H9 (cell line): Measurements from ENCODE around the gene MGLL. TPM values are rescaled to one million over a fixed set of nuclear protein-coding genes. Genes with fewer than 3 reads are reported as not detected.

Experiments
- DNase-seq: peaks from one replicate; pipeline ENCODE4 v3.0.0-alpha.2; 2017
- H2AFZ ChIP-seq: one replicate; pipeline ENCODE4 v1.6.1; 2013; ENCODE audit warnings: mild to moderate bottlenecking, low read length, control low read depth, moderate library complexity
- H2AK5ac ChIP-seq: 2 replicates; pipeline ENCODE4 v1.6.1; 2013; ENCODE audit warnings: low read length, control low read depth, mixed read lengths; ENCODE audit not compliant: insufficient read length
- H2BK120ac ChIP-seq: one replicate; pipeline ENCODE4 v1.6.1; 2013; ENCODE audit warnings: low read depth, mild to moderate bottlenecking, low read length, control low read depth, inconsistent platforms; ENCODE audit not compliant: poor library complexity, severe bottlenecking
- H2BK12ac ChIP-seq: 2 replicates; pipeline ENCODE4 v1.6.1; 2013; ENCODE audit warnings: low read length, control low read depth, mixed read lengths, low read depth; ENCODE audit not compliant: insufficient read length
- H2BK15ac ChIP-seq: 2 replicates; pipeline ENCODE4 v1.6.1; 2013; ENCODE audit warnings: low read depth, low read length, control low read depth
- H2BK20ac ChIP-seq: one replicate; pipeline ENCODE4 v1.6.1; 2013; ENCODE audit warnings: low read depth, mild to moderate bottlenecking, low read length, control low read depth, inconsistent platforms; ENCODE audit not compliant: poor library complexity, severe bottlenecking
- H2BK5ac ChIP-seq: 2 replicates; pipeline ENCODE4 v1.6.1; 2013; ENCODE audit warnings: low read length, control low read depth, mixed read lengths; ENCODE audit not compliant: insufficient read length
- H3K14ac ChIP-seq: 2 replicates; pipeline ENCODE4 v1.6.1; 2013; ENCODE audit warnings: low read length, control low read depth; ENCODE audit not compliant: insufficient read depth
- H3K18ac ChIP-seq: 2 replicates; pipeline ENCODE4 v1.6.1; 2013; ENCODE audit warnings: low read depth, mild to moderate bottlenecking, mixed read lengths, low read length, control low read depth; ENCODE audit not compliant: insufficient read length
- H3K23ac ChIP-seq: 2 replicates; pipeline ENCODE4 v1.6.1; 2013; ENCODE audit warnings: low read length, control low read depth, mixed read lengths, low read depth; ENCODE audit not compliant: insufficient read length
- H3K23me2 ChIP-seq: 2 replicates; pipeline ENCODE4 v1.6.1; 2013; ENCODE audit warnings: low read depth, mild to moderate bottlenecking, mixed read lengths, low read length, control low read depth; ENCODE audit not compliant: insufficient read length, poor library complexity, severe bottlenecking
- H3K27ac ChIP-seq: 2 replicates; pipeline ENCODE4 v1.5.1; 2013; ENCODE audit warnings: low read length, control low read depth, mixed read lengths, low read depth; ENCODE audit not compliant: insufficient read length
- H3K27me3 ChIP-seq: 2 replicates; pipeline ENCODE4 v1.6.1; 2013; ENCODE audit warnings: low read length, control low read depth, inconsistent platforms; ENCODE audit not compliant: insufficient read depth
- H3K4ac ChIP-seq: 2 replicates; pipeline ENCODE4 v1.6.1; 2013; ENCODE audit warnings: low read depth, mild to moderate bottlenecking, control low read depth, inconsistent platforms, low read length, moderate library complexity
- H3K4me1 ChIP-seq: 2 replicates; pipeline ENCODE4 v1.6.1; 2013; ENCODE audit warnings: low read length, control low read depth, inconsistent platforms; ENCODE audit not compliant: insufficient read depth
- H3K4me2 ChIP-seq: 2 replicates; pipeline ENCODE4 v1.6.1; 2013; ENCODE audit warnings: low read length, control low read depth, mixed read lengths; ENCODE audit not compliant: insufficient read length, insufficient read depth
- H3K56ac ChIP-seq: 2 replicates; pipeline ENCODE4 v1.6.1; 2013; ENCODE audit warnings: low read depth, mild to moderate bottlenecking, mixed read lengths, low read length, control low read depth; ENCODE audit not compliant: insufficient read length
- H3K79me1 ChIP-seq: 2 replicates; pipeline ENCODE4 v1.6.1; 2013; ENCODE audit warnings: low read depth, mild to moderate bottlenecking, moderate library complexity, low read length, control low read depth, inconsistent platforms; ENCODE audit not compliant: insufficient read depth, poor library complexity, severe bottlenecking
- H3K79me2 ChIP-seq: 2 replicates; pipeline ENCODE4 v1.6.1; 2013; ENCODE audit warnings: low read length, control low read depth, inconsistent platforms; ENCODE audit not compliant: insufficient read depth
- H3K9ac ChIP-seq: 2 replicates; pipeline ENCODE4 v1.6.1; 2013; ENCODE audit warnings: low read length, control low read depth, mixed read lengths; ENCODE audit not compliant: insufficient read length; ENCODE audit errors: extremely low read depth
- H3K9me3 ChIP-seq: one replicate; pipeline ENCODE4 v1.6.1; 2013; ENCODE audit warnings: low read depth, low read length, inconsistent platforms; ENCODE audit not compliant: control insufficient read depth
- H3T11ph ChIP-seq: one replicate; pipeline ENCODE4 v1.6.1; 2013; ENCODE audit warnings: mild to moderate bottlenecking, low read length, control low read depth, inconsistent platforms
- H4K20me1 ChIP-seq: one replicate; pipeline ENCODE4 v1.6.1; 2013; ENCODE audit not compliant: control insufficient read depth, insufficient read length, insufficient read depth
- H4K5ac ChIP-seq: 2 replicates; pipeline ENCODE4 v1.6.1; 2013; ENCODE audit warnings: low read depth, mild to moderate bottlenecking, mixed read lengths, low read length, control low read depth; ENCODE audit not compliant: insufficient read length
- H4K8ac ChIP-seq: replicated peaks from 2 replicates; pipeline ENCODE4 v1.6.1; 2013; ENCODE audit warnings: low read length, control low read depth, mixed read lengths, low read depth; ENCODE audit not compliant: insufficient read length
- H4K91ac ChIP-seq: 2 replicates; pipeline ENCODE4 v1.6.1; 2013; ENCODE audit warnings: low read depth, mild to moderate bottlenecking, moderate library complexity, mixed read lengths, low read length, control low read depth; ENCODE audit not compliant: insufficient read length
- H3K27ac Mint-ChIP-seq, 3 experiments: 2 replicates in 2 of 3; 3 replicates in 1 of 3; pipeline ENCODE4 v1.8.0; 2020 to 2021; ENCODE audit warnings: mixed read lengths in 3 of 3, mild to moderate bottlenecking in 1 of 3, moderate library complexity in 1 of 3
- H3K27me3 Mint-ChIP-seq: 2 replicates; pipeline ENCODE4 v1.8.0; 2021; ENCODE audit warnings: low read depth, mild to moderate bottlenecking, moderate library complexity, mixed read lengths
- H3K36me3 Mint-ChIP-seq, 3 experiments: 2 replicates in 2 of 3; 3 replicates in 1 of 3; pipeline ENCODE4 v1.8.0; 2020 to 2021; ENCODE audit warnings: low read depth in 3 of 3, mixed read lengths in 3 of 3; ENCODE audit not compliant: insufficient read depth in 1 of 3
- H3K4me1 Mint-ChIP-seq, 2 experiments: 2 replicates each; pipeline ENCODE4 v1.8.0; 2020; ENCODE audit warnings: mixed read lengths in 2 of 2
- H3K4me3 Mint-ChIP-seq, 2 experiments: 2 replicates in 1 of 2; 3 replicates in 1 of 2; pipeline ENCODE4 v1.8.0; 2020 to 2021; ENCODE audit warnings: mild to moderate bottlenecking in 2 of 2, mixed read lengths in 2 of 2, moderate library complexity in 1 of 2
- H3K9me3 Mint-ChIP-seq, 2 experiments: 2 replicates in 1 of 2; 3 replicates in 1 of 2; pipeline ENCODE4 v1.8.0; 2020; ENCODE audit warnings: mild to moderate bottlenecking in 2 of 2, mixed read lengths in 2 of 2, moderate library complexity in 1 of 2
- CTCF ChIP-seq: fragments of 200-600 bp; sonication (generic); conservative IDR thresholded peaks from 3 replicates; pipeline ENCODE4 v1.8.0; 2021; ENCODE audit warnings: antibody characterized with exemption, mild to moderate bottlenecking
- WGBS: extraction: QIAGEN DNeasy Blood & Tissue Kit; methylation state at CpG from one replicate; pipeline ENCODE4 v1.1.7; 2013; ENCODE audit warnings: missing lambda C conversion rate, low lambda C conversion rate, mixed read lengths; ENCODE audit not compliant: insufficient read length; ENCODE audit errors: extremely low coverage; 5-methylcytosine and 5-hydroxymethylcytosine counted together
- total RNA-seq: library from RNA; stranded (reverse); gene quantifications from 2 replicates; pipeline ENCODE4 v1.2.1, GENCODE V29; 2021

Gene MGLL
- total RNA-seq, 1 experiment from 2014 or later: 0.11 TPM

DNA sequence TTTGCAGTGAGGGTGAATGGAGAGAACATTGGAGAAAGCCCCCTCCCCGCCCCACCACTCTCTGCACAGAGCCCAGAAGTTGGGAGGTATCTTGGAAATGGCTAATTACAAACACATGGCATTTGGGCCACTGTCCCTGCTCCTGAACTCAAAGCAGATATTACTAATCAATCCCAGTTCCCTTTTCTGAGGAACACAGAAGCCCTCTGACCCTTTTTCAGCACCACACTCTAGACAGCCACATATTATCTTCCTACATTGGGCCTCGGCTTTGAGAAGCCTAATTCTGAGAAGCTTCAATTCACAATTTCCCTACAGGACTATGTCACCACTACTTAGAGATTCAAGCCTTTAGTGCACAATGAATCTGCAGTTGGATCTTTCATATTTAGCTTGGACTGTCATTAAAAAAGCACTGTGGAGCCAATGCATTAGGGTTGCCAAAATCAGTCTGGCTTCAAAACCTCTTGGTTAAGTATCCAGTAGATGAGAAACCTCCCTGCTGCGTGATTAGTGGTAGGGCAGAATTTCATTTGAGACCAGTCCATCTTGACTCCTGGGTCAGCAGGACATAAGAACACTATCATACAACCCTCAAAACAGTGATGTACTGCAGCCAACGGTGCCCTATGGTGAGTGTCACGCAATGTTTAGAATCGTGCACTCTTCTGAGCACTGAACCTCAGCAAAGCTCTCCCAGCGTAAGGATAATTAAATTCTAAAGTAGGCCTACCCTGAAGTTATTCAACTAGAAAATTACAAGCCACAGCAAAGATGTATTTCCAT lies 26.1 kb downstream of the MGLL start:
- Histone ChIP-seq H3K18ac (no peak overlapping the region), H3K4ac (no peak overlapping the region), H3K23ac (no peak overlapping the region), H4K5ac (no peak overlapping the region), H3K4me2 (no peak overlapping the region), H3K79me2 (no peaks in the 10 kb centered on the region), H3K4me1 (no peaks in the 10 kb centered on the region), H3K27ac (no peak overlapping the region), H4K20me1 (no peaks in the 10 kb centered on the region), H2AFZ (no peak overlapping the region), H4K8ac (no peak overlapping the region), H3K27me3 (no peaks in the 10 kb centered on the region), H2BK15ac (no peak overlapping the region), H3K9me3 (no peaks in the 10 kb centered on the region), H3K9ac (no peak overlapping the region), H2BK5ac (no peak overlapping the region), H2BK20ac (no peak overlapping the region), H4K91ac (no peak overlapping the region), H3K79me1 (no peaks in the 10 kb centered on the region), H2AK5ac (no peak overlapping the region), H2BK120ac (no peak overlapping the region), H3K23me2 (no peaks in the 10 kb centered on the region), H3K56ac (no peak overlapping the region), H3T11ph (no peak overlapping the region), H3K14ac (no peak overlapping the region), H2BK12ac (no peak overlapping the region)
- Mint-ChIP-seq H3K4me1 (peaks cover 8% of the 10 kb centered on the region in 2 experiments), H3K9me3 (no peaks in the 10 kb centered on the region; a peak in 1 of 5 replicates), H3K4me3 (no peak overlapping the region), H3K27ac (no peak overlapping the region), H3K27me3 (peaks cover 4% of the 10 kb centered on the region), H3K36me3 (no peaks in the 10 kb centered on the region)
- TF ChIP-seq CTCF: no peak
- whole genome bisulfite sequencing: no CpG with 5 or more reads among the region's 7 CpGs
- DNase-seq: no peak
